BJ (cell line): ENCODE data around the gene RNASE2. TPM values are rescaled to one million over a fixed set of nuclear protein-coding genes. Genes with fewer than 3 reads are reported as not detected.

Experiments used
- CTCF ChIA-PET: fragments of 350-600 bp; formaldehyde crosslinking; extraction: SDS; loops from one replicate; lab custom pipeline; 2021; ENCODE audit warnings: antibody characterized with exemption, inconsistent platforms; lab: Yijun Ruan, JAX
- POLR2A ChIA-PET: fragments of 300-600 bp; sonication (Branson Sonifier 250); formaldehyde crosslinking; extraction: SDS; loops from one replicate; lab custom pipeline; 2021; ENCODE audit warnings: antibody characterized with exemption; lab: Charles Lee
- DNase-seq: peaks from one replicate; pipeline ENCODE4 v3.0.0-alpha.2; 2011; ENCODE audit warnings: low read depth
- H3K27me3 ChIP-seq: 2 replicates; pipeline ENCODE4 v1.6.0; 2011; ENCODE audit warnings: low read length; ENCODE audit not compliant: control insufficient read depth, insufficient read depth
- H3K36me3 ChIP-seq: 2 replicates; pipeline ENCODE4 v1.5.1; 2011; ENCODE audit warnings: low read length; ENCODE audit not compliant: control insufficient read depth, insufficient read depth
- H3K4me3 ChIP-seq: 2 replicates; pipeline ENCODE4 v1.5.1; 2011; ENCODE audit warnings: low read depth, mild to moderate bottlenecking, control low read depth, low read length
- polyA plus RNA-seq: library from polyadenylated mRNA; depleted of rRNA; stranded (reverse); fragments of >200 nt; gene quantifications from 2 replicates; pipeline ENCODE4 v1.2.3, GENCODE V29; 2011
- TF ChIP-seq, protein P1 (sequence below): IDR thresholded peaks from 2 replicates; pipeline ENCODE4 v1.5.1; 2011; ENCODE audit warnings: low read depth, mild to moderate bottlenecking, control low read depth, inconsistent platforms, low read length, moderate library complexity; ENCODE audit not compliant: insufficient read depth

RNASE2 gene
- polyA plus RNA-seq, 1 experiment, result not detected

DNA sequence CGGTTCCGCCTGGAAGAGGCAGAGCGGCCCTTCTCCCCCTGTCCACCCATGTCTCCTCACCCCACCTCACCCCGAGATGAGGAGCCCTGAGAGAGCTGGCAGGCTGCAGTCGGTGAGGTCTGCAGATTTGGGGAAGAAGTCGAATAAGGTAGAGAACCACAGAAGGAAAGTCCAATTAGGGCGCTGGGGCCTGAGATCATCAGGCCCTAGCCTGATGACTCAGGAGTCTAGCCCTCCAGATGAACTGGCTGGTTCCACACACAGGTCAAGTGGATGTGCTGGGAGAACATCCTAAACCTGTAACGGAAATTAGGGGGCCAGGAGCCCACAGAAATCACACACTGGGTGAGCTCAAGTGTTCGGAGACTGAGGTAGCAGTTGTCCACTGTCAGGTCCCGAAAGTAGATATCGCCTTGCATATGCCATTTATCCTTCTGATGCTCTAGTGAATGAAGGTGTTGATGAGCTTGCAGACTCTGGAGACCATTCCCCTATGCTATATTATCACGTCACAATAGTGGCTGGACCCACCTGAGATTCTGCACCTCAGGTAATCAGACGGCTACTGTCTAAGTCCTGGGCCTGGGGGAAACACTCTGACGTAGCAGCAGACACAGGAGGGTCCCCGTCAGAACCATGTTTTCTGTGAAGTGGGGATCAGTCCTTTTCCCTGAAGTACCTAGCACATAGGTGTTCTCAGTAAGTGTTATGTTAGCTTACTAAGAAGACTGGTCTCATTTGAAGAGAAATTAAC lies 33.6 kb downstream of the RNASE2 start:
- ChIA-PET CTCF (interaction anchor here (2.4 to 4.3 kb wide), 2 partner anchors 17 to 104 kb away, joined by 11 to 37 read pairs; no protein-coding TSS in a partner anchor), POLR2A (no interaction called here)
- DNase-seq, result no peak
- Histone ChIP-seq H3K36me3 (no peaks in the 10 kb centered on the region; the same call in 1 of the 2 replicates), H3K27me3 (no peaks in the 10 kb centered on the region), H3K4me3 (peak overlapping the region; percentile 24)
- TF ChIP-seq, protein P1, sequence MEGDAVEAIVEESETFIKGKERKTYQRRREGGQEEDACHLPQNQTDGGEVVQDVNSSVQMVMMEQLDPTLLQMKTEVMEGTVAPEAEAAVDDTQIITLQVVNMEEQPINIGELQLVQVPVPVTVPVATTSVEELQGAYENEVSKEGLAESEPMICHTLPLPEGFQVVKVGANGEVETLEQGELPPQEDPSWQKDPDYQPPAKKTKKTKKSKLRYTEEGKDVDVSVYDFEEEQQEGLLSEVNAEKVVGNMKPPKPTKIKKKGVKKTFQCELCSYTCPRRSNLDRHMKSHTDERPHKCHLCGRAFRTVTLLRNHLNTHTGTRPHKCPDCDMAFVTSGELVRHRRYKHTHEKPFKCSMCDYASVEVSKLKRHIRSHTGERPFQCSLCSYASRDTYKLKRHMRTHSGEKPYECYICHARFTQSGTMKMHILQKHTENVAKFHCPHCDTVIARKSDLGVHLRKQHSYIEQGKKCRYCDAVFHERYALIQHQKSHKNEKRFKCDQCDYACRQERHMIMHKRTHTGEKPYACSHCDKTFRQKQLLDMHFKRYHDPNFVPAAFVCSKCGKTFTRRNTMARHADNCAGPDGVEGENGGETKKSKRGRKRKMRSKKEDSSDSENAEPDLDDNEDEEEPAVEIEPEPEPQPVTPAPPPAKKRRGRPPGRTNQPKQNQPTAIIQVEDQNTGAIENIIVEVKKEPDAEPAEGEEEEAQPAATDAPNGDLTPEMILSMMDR, result no peak

DNA sequence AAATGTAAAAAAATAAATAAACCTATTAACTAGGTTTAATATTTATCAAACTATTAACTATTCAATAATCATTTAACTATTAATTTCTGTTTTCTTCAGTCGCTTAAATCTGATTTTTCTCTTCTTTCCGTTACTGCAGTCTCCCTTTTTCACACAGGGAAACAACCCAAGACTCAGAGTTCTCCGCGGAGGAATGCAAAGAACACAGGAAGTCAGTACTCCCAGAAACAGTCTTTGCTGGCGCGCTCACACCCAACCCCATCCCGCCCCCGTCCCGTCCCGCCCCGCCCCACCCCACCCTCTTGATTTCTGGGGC lies 34.1 kb downstream of the RNASE2 start:
- Histone ChIP-seq H3K4me3 (peak overlapping the region; percentile 24), H3K27me3 (no peaks in the 10 kb centered on the region), H3K36me3 (peaks cover 3% of the 10 kb centered on the region; the same call in 1 of the 2 replicates)
- ChIA-PET POLR2A (no interaction called here), CTCF (interaction anchor here (4.3 kb wide), 1 partner anchor 18 kb away, joined by 37 read pairs; no protein-coding TSS in a partner anchor)
- TF ChIP-seq, protein P1, result no peak
- DNase-seq, result no peak

DNA sequence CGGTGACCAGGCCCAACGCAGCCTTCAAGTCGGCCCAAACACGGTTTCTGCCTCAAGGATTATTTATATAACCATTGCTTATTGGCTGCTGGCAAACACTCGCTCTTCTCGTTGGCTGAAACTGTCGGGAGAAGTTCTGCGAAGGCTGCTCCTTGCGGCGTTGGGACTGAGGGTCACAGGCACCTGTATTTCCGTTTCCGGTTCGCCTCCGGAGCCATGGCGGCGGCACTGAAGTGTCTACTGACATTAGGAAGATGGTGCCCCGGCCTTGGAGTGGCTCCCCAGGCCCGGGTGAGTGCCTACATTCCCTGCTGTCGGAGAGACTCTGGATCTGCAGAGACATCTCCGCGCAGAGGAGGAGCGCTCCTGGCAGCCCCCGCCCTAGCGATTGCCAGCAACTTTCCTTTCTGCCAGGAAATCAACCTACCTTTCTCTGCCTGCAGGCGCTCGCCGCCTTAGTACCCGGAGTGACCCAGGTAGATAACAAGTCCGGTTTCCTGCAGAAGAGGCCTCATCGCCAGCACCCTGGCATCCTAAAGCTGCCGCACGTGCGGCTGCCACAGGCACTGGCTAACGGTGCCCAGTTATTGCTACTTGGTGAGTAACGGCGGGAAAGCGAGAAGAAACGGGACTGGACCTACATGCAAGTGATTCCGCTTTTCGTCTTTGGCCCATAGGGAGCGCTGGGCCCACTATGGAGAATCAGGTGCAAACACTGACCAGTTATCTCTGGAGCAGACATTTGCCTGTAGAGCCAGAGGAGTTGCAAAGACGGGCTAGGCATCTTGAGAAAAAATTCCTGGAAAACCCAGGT lies 34.7 kb downstream of the RNASE2 start, which contains the start of gene METTL17:
Gene METTL17, plus strand, starts transcription at position 194 of the 814 bp plus-strand sequence. Its CDS starts 23 bp downstream, at position 217.
- peak; percentile 94 for DNase-seq
- CTCF ChIA-PET, result interaction anchor here (1.3 kb wide), 1 partner anchor 103 kb away, joined by 5 read pairs; no protein-coding TSS in a partner anchor
- TF ChIP-seq, protein P1, result peak; percentile 48
- H3K27me3 ChIP-seq, result no peaks in the 10 kb centered on the region
- peak within 1 kb of the TSS; percentile 91 for H3K4me3 ChIP-seq
- POLR2A ChIA-PET, result no interaction called here
- H3K36me3 ChIP-seq, result peaks cover 3% of the 10 kb centered on the region; the same call in 1 of the 2 replicates

DNA sequence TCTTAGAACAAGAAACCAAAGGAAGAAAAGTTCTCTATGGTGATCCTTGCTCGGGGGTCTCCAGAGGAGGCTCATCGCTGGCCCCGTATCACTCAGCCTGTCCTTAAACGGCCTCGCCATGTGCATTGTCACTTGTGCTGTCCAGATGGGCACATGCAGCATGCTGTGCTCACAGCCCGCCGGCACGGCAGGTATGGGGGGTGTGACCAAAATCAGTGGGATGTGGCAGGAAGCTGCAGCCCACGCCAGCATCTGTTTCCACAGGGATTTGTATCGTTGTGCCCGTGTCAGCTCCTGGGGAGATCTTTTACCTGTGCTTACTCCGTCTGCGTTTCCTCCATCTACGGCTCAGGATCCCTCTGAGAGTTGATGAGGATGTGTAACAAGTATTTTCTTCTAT lies 41.2 kb downstream of the RNASE2 start:
- H3K36me3 ChIP-seq, result peaks cover 15% of the 10 kb centered on the region
- CTCF ChIA-PET, result interaction anchor here (1.7 to 3.3 kb wide), 4 partner anchors 18 to 108 kb away, joined by 4 to 20 read pairs (median 12); no protein-coding TSS in a partner anchor
- no peak overlapping the region for H3K4me3 ChIP-seq
- POLR2A ChIA-PET, result no interaction called here
- no peaks in the 10 kb centered on the region for H3K27me3 ChIP-seq
- TF ChIP-seq, protein P1, result no peak
- no peak for DNase-seq

DNA sequence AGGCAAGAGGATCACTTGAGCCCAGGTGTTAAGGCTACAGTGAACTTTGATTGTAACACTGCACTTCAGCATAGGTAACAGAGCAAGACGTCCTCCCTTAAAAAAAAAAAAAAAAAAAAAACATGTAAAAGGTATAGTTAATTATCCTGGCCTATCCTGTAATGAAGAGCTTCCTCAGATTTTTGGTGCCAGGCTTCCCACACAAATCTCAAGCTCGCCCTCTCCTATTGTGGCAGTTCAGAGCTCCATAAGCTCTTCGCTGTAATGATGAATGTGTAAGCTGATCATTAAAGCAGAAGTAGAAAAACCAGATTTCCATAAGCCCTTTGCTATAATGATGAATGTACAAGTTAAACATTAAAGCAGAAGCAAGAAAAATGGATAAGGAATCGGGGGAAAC lies 41.8 kb downstream of the RNASE2 start:
- Histone ChIP-seq H3K27me3 (no peaks in the 10 kb centered on the region), H3K36me3 (peaks cover 15% of the 10 kb centered on the region), H3K4me3 (no peak overlapping the region)
- no peak for DNase-seq
- CTCF ChIA-PET, result interaction anchor here (1.4 to 3.3 kb wide), 5 partner anchors 9 to 95 kb away, joined by 3 to 24 read pairs (median 16); no protein-coding TSS in a partner anchor
- POLR2A ChIA-PET, result no interaction called here
- TF ChIP-seq, protein P1, result no peak
